Fibroblast of skin of scalp (primary cell): Measurements from ENCODE around the gene YAF2. TPM values are rescaled to one million over a fixed set of nuclear protein-coding genes. Genes with fewer than 3 reads are reported as not detected.

Source experiments
- DNase-seq: peaks from one replicate; pipeline ENCODE4 v3.0.0-alpha.2; 2013
- polyA plus RNA-seq, 2 experiments: library from polyadenylated mRNA; unstranded; fragments of 120-200 nt; gene quantifications; one replicate each; pipeline ENCODE4 v1.2.1, GENCODE V29; 2013; ENCODE audit not compliant: insufficient read length in 2 of 2

The YAF2 gene
- polyA plus RNA-seq (2013, experiment 1 of 2; ENCODE audit: insufficient read length), result 12.7 TPM
- 15.1 TPM for polyA plus RNA-seq (2013, experiment 2 of 2; ENCODE audit: insufficient read length)

- peak; percentile 90 for DNase-seq
These were observed at the start of gene YAF2 for GRCh38 chr12:42238240-42239140. Gene YAF2, minus strand, starts transcription at chr12:42238248. Its CDS starts 68 bp downstream, at chr12:42238180.

GRCh38 chr12:42286741-42287140 is 48.7 kb upstream of the YAF2 start:
- no peak for DNase-seq

- no peak for DNase-seq
These were observed 47.4 kb upstream of the YAF2 start for GRCh38 chr12:42285431-42285830.

GRCh38 chr12:42284876-42285275 is 46.8 kb upstream of the YAF2 start:
- peak; percentile 58 for DNase-seq

- DNase-seq, result no peak
These were observed 46.1 kb upstream of the YAF2 start for GRCh38 chr12:42284157-42284556.

- no peak for DNase-seq
These were observed 45.7 kb upstream of the YAF2 start for GRCh38 chr12:42283739-42284138.

GRCh38 chr12:42282294-42282693 is 44.2 kb upstream of the YAF2 start:
- DNase-seq, result no peak

- DNase-seq, result no peak
These were observed 43.8 kb upstream of the YAF2 start for GRCh38 chr12:42281844-42282243.

- DNase-seq, result no peak
These were observed 43.2 kb upstream of the YAF2 start for GRCh38 chr12:42281278-42281677.

GRCh38 chr12:42278128-42278510 is 40.1 kb upstream of the YAF2 start:
- DNase-seq, result no peak

- peak; percentile 45 for DNase-seq
These were observed 39.5 kb upstream of the YAF2 start for GRCh38 chr12:42277396-42278127.

GRCh38 chr12:42275499-42275898 is 37.5 kb upstream of the YAF2 start:
- DNase-seq, result no peak

- no peak for DNase-seq
These were observed 35.7 kb upstream of the YAF2 start for GRCh38 chr12:42273706-42274105.

- DNase-seq, result no peak
These were observed 32.5 kb upstream of the YAF2 start for GRCh38 chr12:42270596-42270995.

- no peak for DNase-seq
These were observed 29.6 kb upstream of the YAF2 start for GRCh38 chr12:42267413-42268190.

- no peak for DNase-seq
These were observed 28.7 kb upstream of the YAF2 start for GRCh38 chr12:42266579-42267230.

GRCh38 chr12:42262271-42262670 is 24.2 kb upstream of the YAF2 start:
- no peak for DNase-seq

GRCh38 chr12:42261708-42262107 is 23.7 kb upstream of the YAF2 start:
- DNase-seq, result no peak

- no peak for DNase-seq
These were observed 22.5 kb upstream of the YAF2 start for GRCh38 chr12:42260518-42260917.

- no peak for DNase-seq
These were observed 21.7 kb upstream of the YAF2 start for GRCh38 chr12:42259699-42260098.

- DNase-seq, result no peak
These were observed 17.8 kb upstream of the YAF2 start for GRCh38 chr12:42255866-42256261.

GRCh38 chr12:42255221-42255865 is 17.3 kb upstream of the YAF2 start:
- no peak for DNase-seq
